ENCODE measurements around the gene HERC2. TPM values are rescaled to one million over a fixed set of nuclear protein-coding genes. Genes with fewer than 3 reads are reported as not detected.

The HERC2 gene
- total and polyA plus RNA-seq, 9 of the 15 experiments (the other 6 are each of a cell fraction or from before 2014, with no cell fraction given), result 10.6 to 84.0 (median 42.6) TPM

DNA sequence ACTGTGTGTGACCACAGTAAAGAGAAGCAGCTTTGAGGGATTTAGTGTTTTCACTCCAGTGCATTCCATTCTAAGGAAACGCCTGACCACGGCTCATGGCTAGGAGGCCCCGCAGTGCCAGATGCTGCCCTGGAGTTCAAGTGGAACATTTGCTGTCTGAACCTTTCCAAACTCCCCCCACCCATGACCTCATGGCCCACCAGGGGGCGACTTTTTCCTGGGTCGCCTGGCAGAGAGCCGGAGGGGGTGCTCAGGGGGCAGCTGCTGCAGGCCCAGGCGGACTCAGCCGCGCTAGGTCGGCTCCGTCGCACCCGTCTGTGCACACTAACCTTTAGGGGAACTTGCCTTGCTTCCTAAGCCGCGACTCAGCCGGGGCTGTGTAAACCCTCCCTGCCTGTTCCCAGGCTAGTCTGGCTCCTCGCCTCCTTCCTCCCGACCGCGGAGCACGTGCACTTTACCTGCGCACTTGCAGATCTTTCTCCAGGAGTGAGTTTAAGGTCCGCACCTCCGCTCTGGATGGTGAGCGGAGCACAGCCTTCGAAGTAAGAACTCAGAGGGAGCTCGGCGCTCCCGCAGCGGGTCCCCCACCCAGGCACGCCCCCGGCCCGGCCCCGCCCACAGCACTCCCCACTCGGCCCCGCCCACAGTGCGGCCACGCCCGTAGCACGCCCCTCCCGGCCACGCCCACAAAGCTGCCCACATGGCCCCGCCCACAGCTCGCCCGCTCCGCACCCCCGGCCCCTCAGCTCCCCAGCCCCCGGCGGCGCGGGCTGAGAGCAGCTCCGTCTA is 223.0 kb downstream of the HERC2 start, which contains the start of gene OCA2 (continued):
- TF ChIP-seq, protein P1, sequence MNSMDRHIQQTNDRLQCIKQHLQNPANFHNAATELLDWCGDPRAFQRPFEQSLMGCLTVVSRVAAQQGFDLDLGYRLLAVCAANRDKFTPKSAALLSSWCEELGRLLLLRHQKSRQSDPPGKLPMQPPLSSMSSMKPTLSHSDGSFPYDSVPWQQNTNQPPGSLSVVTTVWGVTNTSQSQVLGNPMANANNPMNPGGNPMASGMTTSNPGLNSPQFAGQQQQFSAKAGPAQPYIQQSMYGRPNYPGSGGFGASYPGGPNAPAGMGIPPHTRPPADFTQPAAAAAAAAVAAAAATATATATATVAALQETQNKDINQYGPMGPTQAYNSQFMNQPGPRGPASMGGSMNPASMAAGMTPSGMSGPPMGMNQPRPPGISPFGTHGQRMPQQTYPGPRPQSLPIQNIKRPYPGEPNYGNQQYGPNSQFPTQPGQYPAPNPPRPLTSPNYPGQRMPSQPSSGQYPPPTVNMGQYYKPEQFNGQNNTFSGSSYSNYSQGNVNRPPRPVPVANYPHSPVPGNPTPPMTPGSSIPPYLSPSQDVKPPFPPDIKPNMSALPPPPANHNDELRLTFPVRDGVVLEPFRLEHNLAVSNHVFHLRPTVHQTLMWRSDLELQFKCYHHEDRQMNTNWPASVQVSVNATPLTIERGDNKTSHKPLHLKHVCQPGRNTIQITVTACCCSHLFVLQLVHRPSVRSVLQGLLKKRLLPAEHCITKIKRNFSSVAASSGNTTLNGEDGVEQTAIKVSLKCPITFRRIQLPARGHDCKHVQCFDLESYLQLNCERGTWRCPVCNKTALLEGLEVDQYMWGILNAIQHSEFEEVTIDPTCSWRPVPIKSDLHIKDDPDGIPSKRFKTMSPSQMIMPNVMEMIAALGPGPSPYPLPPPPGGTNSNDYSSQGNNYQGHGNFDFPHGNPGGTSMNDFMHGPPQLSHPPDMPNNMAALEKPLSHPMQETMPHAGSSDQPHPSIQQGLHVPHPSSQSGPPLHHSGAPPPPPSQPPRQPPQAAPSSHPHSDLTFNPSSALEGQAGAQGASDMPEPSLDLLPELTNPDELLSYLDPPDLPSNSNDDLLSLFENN (IDR thresholded peaks at IDR 0.05; ENCODE audit: low read depth in 2 of 2, low read length in 2 of 2), result no peak
- TF ChIP-seq BACH1 (tag; IDR thresholded peaks at IDR 0.05), result no peak
- TF ChIP-seq IRF9 (tag; IDR thresholded peaks at IDR 0.05), result no peak
- peak; percentile 99 for TF ChIP-seq L3MBTL2 (IDR thresholded peaks at IDR 0.05)
- no peak for TF ChIP-seq CCNT2 (IDR thresholded peaks at IDR 0.05; ENCODE audit: borderline replicate concordance, extremely low read depth, insufficient read length, low read depth, low read length)
- peak; percentile 50; the same call in 1 of the 2 replicates for TF ChIP-seq PHF8 (IDR thresholded peaks at IDR 0.05; ENCODE audit: borderline replicate concordance, low read length)
- no peak for TF ChIP-seq TOE1 (IDR thresholded peaks at IDR 0.05; ENCODE audit: borderline replicate concordance)
- no peak for TF ChIP-seq TOE1 (CRISPR knock-in tag; IDR thresholded peaks at IDR 0.05; ENCODE audit: borderline replicate concordance, low read depth)
- TF ChIP-seq, protein P2, sequence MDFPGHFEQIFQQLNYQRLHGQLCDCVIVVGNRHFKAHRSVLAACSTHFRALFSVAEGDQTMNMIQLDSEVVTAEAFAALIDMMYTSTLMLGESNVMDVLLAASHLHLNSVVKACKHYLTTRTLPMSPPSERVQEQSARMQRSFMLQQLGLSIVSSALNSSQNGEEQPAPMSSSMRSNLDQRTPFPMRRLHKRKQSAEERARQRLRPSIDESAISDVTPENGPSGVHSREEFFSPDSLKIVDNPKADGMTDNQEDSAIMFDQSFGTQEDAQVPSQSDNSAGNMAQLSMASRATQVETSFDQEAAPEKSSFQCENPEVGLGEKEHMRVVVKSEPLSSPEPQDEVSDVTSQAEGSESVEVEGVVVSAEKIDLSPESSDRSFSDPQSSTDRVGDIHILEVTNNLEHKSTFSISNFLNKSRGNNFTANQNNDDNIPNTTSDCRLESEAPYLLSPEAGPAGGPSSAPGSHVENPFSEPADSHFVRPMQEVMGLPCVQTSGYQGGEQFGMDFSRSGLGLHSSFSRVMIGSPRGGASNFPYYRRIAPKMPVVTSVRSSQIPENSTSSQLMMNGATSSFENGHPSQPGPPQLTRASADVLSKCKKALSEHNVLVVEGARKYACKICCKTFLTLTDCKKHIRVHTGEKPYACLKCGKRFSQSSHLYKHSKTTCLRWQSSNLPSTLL (IDR thresholded peaks at IDR 0.05), result no peak
- TF ChIP-seq, protein P3, sequence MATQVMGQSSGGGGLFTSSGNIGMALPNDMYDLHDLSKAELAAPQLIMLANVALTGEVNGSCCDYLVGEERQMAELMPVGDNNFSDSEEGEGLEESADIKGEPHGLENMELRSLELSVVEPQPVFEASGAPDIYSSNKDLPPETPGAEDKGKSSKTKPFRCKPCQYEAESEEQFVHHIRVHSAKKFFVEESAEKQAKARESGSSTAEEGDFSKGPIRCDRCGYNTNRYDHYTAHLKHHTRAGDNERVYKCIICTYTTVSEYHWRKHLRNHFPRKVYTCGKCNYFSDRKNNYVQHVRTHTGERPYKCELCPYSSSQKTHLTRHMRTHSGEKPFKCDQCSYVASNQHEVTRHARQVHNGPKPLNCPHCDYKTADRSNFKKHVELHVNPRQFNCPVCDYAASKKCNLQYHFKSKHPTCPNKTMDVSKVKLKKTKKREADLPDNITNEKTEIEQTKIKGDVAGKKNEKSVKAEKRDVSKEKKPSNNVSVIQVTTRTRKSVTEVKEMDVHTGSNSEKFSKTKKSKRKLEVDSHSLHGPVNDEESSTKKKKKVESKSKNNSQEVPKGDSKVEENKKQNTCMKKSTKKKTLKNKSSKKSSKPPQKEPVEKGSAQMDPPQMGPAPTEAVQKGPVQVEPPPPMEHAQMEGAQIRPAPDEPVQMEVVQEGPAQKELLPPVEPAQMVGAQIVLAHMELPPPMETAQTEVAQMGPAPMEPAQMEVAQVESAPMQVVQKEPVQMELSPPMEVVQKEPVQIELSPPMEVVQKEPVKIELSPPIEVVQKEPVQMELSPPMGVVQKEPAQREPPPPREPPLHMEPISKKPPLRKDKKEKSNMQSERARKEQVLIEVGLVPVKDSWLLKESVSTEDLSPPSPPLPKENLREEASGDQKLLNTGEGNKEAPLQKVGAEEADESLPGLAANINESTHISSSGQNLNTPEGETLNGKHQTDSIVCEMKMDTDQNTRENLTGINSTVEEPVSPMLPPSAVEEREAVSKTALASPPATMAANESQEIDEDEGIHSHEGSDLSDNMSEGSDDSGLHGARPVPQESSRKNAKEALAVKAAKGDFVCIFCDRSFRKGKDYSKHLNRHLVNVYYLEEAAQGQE (IDR thresholded peaks at IDR 0.05; ENCODE audit: borderline replicate concordance), result peak; percentile 30; the same call in 1 of the 2 replicates
- TF ChIP-seq, protein P3 (CRISPR knock-in tag; IDR thresholded peaks at IDR 0.05; ENCODE audit: low read depth), result no peak
